GM18520 (cell line): ENCODE results near the gene DLD.
"Not testable (repeated sequence)": the region's sequence is repeated elsewhere in the genome, so short reads cannot be mapped to it uniquely, and the experiment has no call there.

Experiments
- ATAC-seq: cut with Tn5 transposase; IDR thresholded peaks from one replicate; pipeline ENCODE4 v1.9.1; 2021; ENCODE audit not compliant: unreplicated experiment

DLD gene

GRCh38 chr7:107874605-107875446 lies 16.2 kb upstream of the DLD start:
- no peak for ATAC-seq

DNA sequence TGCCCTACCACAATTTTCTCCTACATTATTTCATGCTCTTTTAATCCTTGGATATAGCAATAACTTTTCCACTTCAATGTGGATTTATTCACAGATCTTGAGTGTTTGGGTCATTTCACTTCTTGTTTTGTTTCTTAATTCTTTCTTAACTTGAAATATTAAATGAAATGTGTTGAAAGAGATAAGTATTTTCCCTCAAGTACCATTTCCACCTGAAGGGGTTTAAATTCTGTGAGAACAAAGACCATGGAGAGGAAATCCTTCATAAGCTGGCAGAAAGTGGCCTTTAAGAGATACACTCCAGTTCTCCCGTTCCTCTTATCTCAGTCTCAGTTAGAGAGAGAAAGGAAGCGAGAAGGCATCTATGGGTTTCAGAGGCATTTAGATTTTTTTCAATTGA lies 14.1 kb upstream of the DLD start:
- ATAC-seq, result no peak

DNA sequence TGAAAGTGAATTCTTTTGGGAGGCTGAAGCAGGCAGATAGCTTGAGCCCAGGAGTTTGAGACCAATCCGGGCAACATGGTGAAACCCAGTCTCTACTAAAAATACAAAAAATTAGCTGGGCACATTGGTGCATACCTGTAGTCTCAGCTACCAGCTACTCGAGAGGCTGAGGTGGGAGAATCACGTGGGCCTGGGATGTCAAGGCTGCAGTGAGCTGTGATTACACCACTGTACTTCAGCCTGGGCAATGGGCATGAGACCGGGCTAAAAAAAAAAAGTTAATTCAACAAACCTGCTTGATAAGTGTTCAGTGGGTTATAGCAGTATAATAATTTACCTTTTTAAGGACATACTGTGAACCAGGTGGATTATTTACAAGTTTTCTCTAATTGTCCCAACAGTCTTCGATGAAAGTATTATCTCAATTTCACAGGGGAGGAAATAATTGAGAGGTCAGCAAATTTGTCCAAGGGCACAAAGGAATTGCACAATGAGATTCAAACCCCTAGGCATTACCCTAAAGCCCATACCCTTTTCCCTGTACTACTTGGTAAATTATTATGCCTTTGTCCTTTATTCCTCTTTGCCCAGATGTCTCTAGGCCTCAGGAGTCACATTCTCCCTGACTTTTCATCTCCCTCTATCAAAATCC lies 13.1 kb upstream of the DLD start:
- no peak for ATAC-seq

DNA sequence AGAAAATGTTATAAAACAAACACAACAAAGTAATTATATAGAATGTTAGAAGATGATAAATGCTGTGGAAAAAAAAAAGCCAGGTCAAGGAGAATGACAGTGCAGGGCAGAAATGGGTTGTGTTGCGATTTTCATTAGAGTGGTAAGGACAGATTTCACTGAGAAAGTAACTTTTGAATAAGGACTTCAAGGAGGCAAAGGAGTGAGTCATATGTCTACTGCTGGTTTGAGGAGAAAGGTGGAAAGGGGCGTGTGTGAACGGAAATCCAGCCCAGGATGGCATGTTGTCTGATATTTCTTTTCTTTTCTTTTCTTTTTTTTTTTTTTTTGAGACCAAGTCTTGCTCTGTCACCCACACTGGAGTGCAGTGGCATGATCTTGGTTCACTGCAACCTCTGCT lies 12.3 kb upstream of the DLD start:
- no peak for ATAC-seq

GRCh38 chr7:107879400-107880035 lies 11.5 kb upstream of the DLD start:
- ATAC-seq, result peak; percentile 52

- no peak for ATAC-seq
Measured at GRCh38 chr7:107882766-107883165, 8.2 kb upstream of the DLD start.

GRCh38 chr7:107884066-107884818 lies 6.7 kb upstream of the DLD start:
- ATAC-seq, result no peak

- ATAC-seq, result not testable (repeated sequence)
Measured at GRCh38 chr7:107887827-107888226, 3.2 kb upstream of the DLD start.

DNA sequence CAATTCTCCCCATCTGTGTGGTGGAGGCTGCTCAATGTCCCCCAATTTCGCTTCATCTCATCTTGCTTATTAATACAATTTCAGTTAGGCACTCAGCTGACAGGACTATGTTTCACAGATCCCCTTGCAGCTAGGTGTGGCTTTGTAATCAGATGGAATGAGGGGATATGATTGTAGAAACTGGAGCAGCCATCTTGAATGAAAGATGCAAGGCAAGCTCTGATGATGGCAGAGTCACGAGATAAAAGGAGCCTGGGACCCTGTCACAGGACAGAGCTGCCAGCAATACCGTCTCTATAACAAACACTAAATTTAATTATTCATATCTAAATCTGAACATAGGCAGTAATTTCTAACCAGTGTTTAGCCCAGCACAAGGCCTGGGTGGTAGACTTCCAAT lies 991 bp upstream of the DLD start:
- no peak for ATAC-seq

DNA sequence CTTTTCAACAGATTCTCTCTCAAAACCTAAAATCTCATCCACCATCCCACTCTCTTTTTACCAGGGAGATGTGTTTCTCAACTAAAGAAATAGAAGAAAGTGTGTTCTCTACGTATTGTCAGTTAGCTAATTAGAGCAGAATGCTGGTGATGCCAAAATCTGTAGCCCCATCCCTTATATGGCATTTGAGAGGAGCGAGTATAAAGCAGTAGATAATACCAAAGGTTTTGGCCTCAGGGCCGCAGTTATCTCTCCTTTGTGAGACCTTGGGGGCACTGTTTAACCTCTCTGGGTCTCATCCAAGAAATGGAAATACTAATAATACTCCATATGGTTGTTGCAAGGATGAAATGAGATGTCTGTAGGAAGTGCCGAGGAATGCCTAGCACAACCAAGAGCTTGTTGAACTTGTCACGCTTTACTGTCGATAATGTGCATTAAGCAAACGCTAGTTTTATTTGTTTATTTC lies 456 bp upstream of the DLD start:
- peak; percentile 2 for ATAC-seq

GRCh38 chr7:107891636-107892366 lies 818 bp downstream of the DLD start:
- ATAC-seq, result no peak

- not testable (repeated sequence) for ATAC-seq
Measured at GRCh38 chr7:107892367-107892741, 1.4 kb downstream of the DLD start.

- ATAC-seq, result no peak
Measured at GRCh38 chr7:107898997-107899594, 8.1 kb downstream of the DLD start.

- ATAC-seq, result no peak
Measured at GRCh38 chr7:107900496-107901015, 9.6 kb downstream of the DLD start.

GRCh38 chr7:107902381-107902780 lies 11.4 kb downstream of the DLD start:
- no peak for ATAC-seq

DNA sequence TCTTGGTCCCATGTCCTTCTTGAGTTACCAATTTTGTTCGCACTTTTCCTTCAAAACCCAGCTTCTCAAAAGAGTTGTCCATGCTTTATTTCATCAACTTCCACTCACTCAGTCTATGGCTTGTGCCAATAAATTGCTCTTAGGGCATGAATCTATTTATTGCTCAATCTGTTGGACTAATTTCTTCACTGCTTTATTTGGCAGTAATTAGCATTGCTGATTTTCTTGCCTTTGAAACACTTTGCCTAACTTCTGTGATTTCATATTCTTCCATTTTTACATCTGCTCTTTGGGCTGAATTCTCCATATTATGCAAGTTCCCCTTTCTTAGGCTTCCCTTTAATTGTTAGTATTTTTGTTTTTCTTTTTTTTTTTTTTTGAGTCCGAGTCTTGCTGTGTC lies 16.8 kb downstream of the DLD start:
- no peak for ATAC-seq

DNA sequence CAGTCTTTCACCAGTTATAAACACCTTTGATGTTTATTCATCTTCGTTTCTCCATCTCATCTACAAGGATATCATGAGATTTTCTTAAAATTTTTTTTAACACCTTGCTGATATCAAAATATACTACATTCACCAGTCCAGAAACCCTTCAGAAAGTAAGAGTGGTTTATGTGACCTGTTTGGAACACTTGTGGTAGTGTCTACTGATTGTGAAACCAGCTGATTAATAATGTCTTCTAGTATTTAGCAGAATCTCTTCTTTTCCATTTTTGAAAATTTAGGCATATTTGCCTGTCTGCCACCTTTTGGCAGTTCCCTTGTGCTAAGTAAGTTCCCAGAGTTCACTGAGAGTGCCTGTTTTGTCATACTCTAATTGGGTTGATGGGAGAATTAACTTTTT lies 18.5 kb downstream of the DLD start:
- no peak for ATAC-seq

GRCh38 chr7:107911981-107912380 lies 21.0 kb downstream of the DLD start:
- ATAC-seq, result no peak

GRCh38 chr7:107913851-107914250 lies 22.9 kb downstream of the DLD start:
- no peak for ATAC-seq

- ATAC-seq, result no peak
Measured at GRCh38 chr7:107914831-107915230, 23.8 kb downstream of the DLD start.
